ENCODE measurements around the gene NFASC. TPM values are rescaled to one million over a fixed set of nuclear protein-coding genes. Genes with fewer than 3 reads are reported as not detected.

NFASC gene
- total RNA-seq, 5 donors from 2014 or later (not counting 1 experiment from before 2014, with no cell fraction given) = 0.13 to 0.35 (median 0.19) TPM; not detected in 2

- Mint-ChIP-seq H3K27me3 (peaks cover 63% of the 10 kb centered on the region in 2 donors), H3K27ac (no peak overlapping the region), H3K9me3 (no peaks in the 10 kb centered on the region), H3K4me3 (no peak overlapping the region), H3K4me1 (peaks cover 3 to 11% (median 9%) of the 10 kb centered on the region in 3 donors), H3K36me3 (no peaks in the 10 kb centered on the region)
- CTCF ChIA-PET = interaction anchor here in 1 of 2 donors (0.7 kb wide), 1 partner anchor 27 kb away, joined by 5 read pairs; no protein-coding TSS in a partner anchor
- no peak for DNase-seq
- ATAC-seq (replicated peaks in 1 of 4) = no peak
- WGBS (ENCODE audit: insufficient coverage) = 61% methylated on average over 7 of the region's 8 CpGs
- H3K9me3 ChIP-seq = no peaks in the 10 kb centered on the region
- no peak overlapping the region for H3K27ac ChIP-seq (ENCODE audit: low read length)
- POLR2A ChIA-PET = no interaction called here
- H3K4me1 ChIP-seq (ENCODE audit: control insufficient read depth in 1 of 2, extremely low read depth in 1 of 2, insufficient read depth in 2 of 2, low read length in 2 of 2) = peaks cover 0 to 8% of the 10 kb centered on the region in 2 experiments
- H3K4me3 ChIP-seq (ENCODE audit: control insufficient read depth in 1 of 2, extremely low read depth in 1 of 2, low read length in 1 of 2) = no peak overlapping the region
- H3K27me3 ChIP-seq (replicated peaks in 1 of 2; ENCODE audit: control insufficient read depth in 2 of 2, extremely low read depth in 1 of 2, insufficient read depth in 2 of 2, low read length in 1 of 2) = peaks cover 3 to 58% of the 10 kb centered on the region in 2 experiments
- no peaks in the 10 kb centered on the region for H3K36me3 ChIP-seq (ENCODE audit: control insufficient read depth in 2 of 2, extremely low read depth in 1 of 2, insufficient read depth in 1 of 2, low read length in 1 of 2)
Observed at GRCh38 chr1:204830747-204831146, 39.9 kb upstream of the NFASC start.

- Mint-ChIP-seq H3K36me3 (no peaks in the 10 kb centered on the region), H3K27ac (no peak overlapping the region), H3K27me3 (peaks cover 65% of the 10 kb centered on the region in 2 donors), H3K9me3 (no peaks in the 10 kb centered on the region), H3K4me1 (peaks cover 3 to 11% (median 9%) of the 10 kb centered on the region in 3 donors), H3K4me3 (no peak overlapping the region)
- peaks cover 3 to 58% of the 10 kb centered on the region in 2 experiments for H3K27me3 ChIP-seq (replicated peaks in 1 of 2; ENCODE audit: control insufficient read depth in 2 of 2, extremely low read depth in 1 of 2, insufficient read depth in 2 of 2, low read length in 1 of 2)
- DNase-seq (no peak), ATAC-seq (replicated peaks in 1 of 4) (no peak)
- H3K36me3 ChIP-seq (ENCODE audit: control insufficient read depth in 2 of 2, extremely low read depth in 1 of 2, insufficient read depth in 1 of 2, low read length in 1 of 2) = no peaks in the 10 kb centered on the region
- 90% methylated on average over 1 of the region's 3 CpGs for WGBS (ENCODE audit: insufficient coverage)
- H3K4me1 ChIP-seq (ENCODE audit: control insufficient read depth in 1 of 2, extremely low read depth in 1 of 2, insufficient read depth in 2 of 2, low read length in 2 of 2) = peaks cover 0 to 8% of the 10 kb centered on the region in 2 experiments
- POLR2A ChIA-PET = no interaction called here
- CTCF ChIA-PET = interaction anchor here in 1 of 2 donors (0.7 kb wide), 1 partner anchor 28 kb away, joined by 5 read pairs; no protein-coding TSS in a partner anchor
- H3K9me3 ChIP-seq = no peaks in the 10 kb centered on the region
- no peak overlapping the region for H3K4me3 ChIP-seq (ENCODE audit: control insufficient read depth in 1 of 2, extremely low read depth in 1 of 2, low read length in 1 of 2)
- no peak overlapping the region for H3K27ac ChIP-seq (ENCODE audit: low read length)
Observed at GRCh38 chr1:204831186-204831585, 39.5 kb upstream of the NFASC start.

- H3K4me1 ChIP-seq (ENCODE audit: control insufficient read depth in 1 of 2, extremely low read depth in 1 of 2, insufficient read depth in 2 of 2, low read length in 2 of 2) = no peaks in the 10 kb centered on the region
- ATAC-seq (replicated peaks in 1 of 4) (no peak), DNase-seq (no peak)
- Mint-ChIP-seq H3K27ac (no peak overlapping the region), H3K4me1 (peaks cover 0 to 2% (median under 1%) of the 10 kb centered on the region in 3 donors), H3K4me3 (no peak overlapping the region), H3K36me3 (no peaks in the 10 kb centered on the region), H3K27me3 (peaks cover 63 to 66% of the 10 kb centered on the region in 2 donors), H3K9me3 (peaks cover 0 to 7% (median 0%) of the 10 kb centered on the region in 3 donors)
- ChIA-PET POLR2A (no interaction called here), CTCF (no interaction called here)
- H3K4me3 ChIP-seq (ENCODE audit: control insufficient read depth in 1 of 2, extremely low read depth in 1 of 2, low read length in 1 of 2) = no peak overlapping the region
- no peaks in the 10 kb centered on the region for H3K36me3 ChIP-seq (ENCODE audit: control insufficient read depth in 2 of 2, extremely low read depth in 1 of 2, insufficient read depth in 1 of 2, low read length in 1 of 2)
- WGBS (ENCODE audit: insufficient coverage) = 20% methylated on average over 1 of the region's 5 CpGs
- H3K27ac ChIP-seq (ENCODE audit: low read length) = no peak overlapping the region
- H3K9me3 ChIP-seq = no peaks in the 10 kb centered on the region
- peaks cover 3 to 39% of the 10 kb centered on the region in 2 experiments for H3K27me3 ChIP-seq (replicated peaks in 1 of 2; ENCODE audit: control insufficient read depth in 2 of 2, extremely low read depth in 1 of 2, insufficient read depth in 2 of 2, low read length in 1 of 2)
Observed at GRCh38 chr1:204834336-204834735, 36.3 kb upstream of the NFASC start.

- Mint-ChIP-seq H3K9me3 (peaks cover 0 to 7% (median 0%) of the 10 kb centered on the region in 3 donors), H3K4me1 (no peaks in the 10 kb centered on the region), H3K27me3 (peaks cover 61 to 62% of the 10 kb centered on the region in 2 donors), H3K36me3 (no peaks in the 10 kb centered on the region), H3K27ac (no peak overlapping the region), H3K4me3 (no peak overlapping the region)
- peaks cover 3 to 39% of the 10 kb centered on the region in 2 experiments for H3K27me3 ChIP-seq (replicated peaks in 1 of 2; ENCODE audit: control insufficient read depth in 2 of 2, extremely low read depth in 1 of 2, insufficient read depth in 2 of 2, low read length in 1 of 2)
- ATAC-seq (replicated peaks in 1 of 4) (no peak), DNase-seq (no peak)
- POLR2A ChIA-PET = no interaction called here
- H3K9me3 ChIP-seq = no peaks in the 10 kb centered on the region
- WGBS (ENCODE audit: insufficient coverage) = 57% methylated on average over 1 of the region's 4 CpGs
- H3K4me3 ChIP-seq (ENCODE audit: control insufficient read depth in 1 of 2, extremely low read depth in 1 of 2, low read length in 1 of 2) = no peak overlapping the region
- CTCF ChIA-PET = no interaction called here
- no peaks in the 10 kb centered on the region for H3K4me1 ChIP-seq (ENCODE audit: control insufficient read depth in 1 of 2, extremely low read depth in 1 of 2, insufficient read depth in 2 of 2, low read length in 2 of 2)
- H3K27ac ChIP-seq (ENCODE audit: low read length) = no peak overlapping the region
- H3K36me3 ChIP-seq (ENCODE audit: control insufficient read depth in 2 of 2, extremely low read depth in 1 of 2, insufficient read depth in 1 of 2, low read length in 1 of 2) = no peaks in the 10 kb centered on the region
Observed at GRCh38 chr1:204834752-204835151, 35.9 kb upstream of the NFASC start.

GRCh38 chr1:204835737-204836136 is 34.9 kb upstream of the NFASC start:
- Mint-ChIP-seq H3K4me3 (no peak overlapping the region), H3K27ac (no peak overlapping the region)

GRCh38 chr1:204836856-204837255 is 33.8 kb upstream of the NFASC start:
- no peaks in the 10 kb centered on the region for H3K36me3 Mint-ChIP-seq
- H3K27me3 Mint-ChIP-seq = peaks cover 40 to 41% of the 10 kb centered on the region in 2 donors
- ChIA-PET CTCF (interaction anchor here in 1 of 2 donors (0.5 kb wide), 1 partner anchor 42 kb away, joined by 6 read pairs; no protein-coding TSS in a partner anchor), POLR2A (no interaction called here)
- H3K27ac Mint-ChIP-seq = no peak overlapping the region
- H3K4me3 Mint-ChIP-seq = no peak overlapping the region
- Histone ChIP-seq H3K9me3 (no peaks in the 10 kb centered on the region), H3K4me3 (ENCODE audit: control insufficient read depth in 1 of 2, extremely low read depth in 1 of 2, low read length in 1 of 2) (no peak overlapping the region), H3K27me3 (replicated peaks in 1 of 2; ENCODE audit: control insufficient read depth in 2 of 2, extremely low read depth in 1 of 2, insufficient read depth in 2 of 2, low read length in 1 of 2) (peaks cover 3 to 23% of the 10 kb centered on the region in 2 experiments), H3K4me1 (ENCODE audit: control insufficient read depth in 1 of 2, extremely low read depth in 1 of 2, insufficient read depth in 2 of 2, low read length in 2 of 2) (no peaks in the 10 kb centered on the region), H3K36me3 (ENCODE audit: control insufficient read depth in 2 of 2, extremely low read depth in 1 of 2, insufficient read depth in 1 of 2, low read length in 1 of 2) (no peaks in the 10 kb centered on the region), H3K27ac (ENCODE audit: low read length) (no peak overlapping the region)
- DNase-seq (no peak), ATAC-seq (replicated peaks in 1 of 4) (no peak)
- H3K4me1 Mint-ChIP-seq = no peaks in the 10 kb centered on the region
- WGBS (ENCODE audit: insufficient coverage) = 67% methylated on average over 1 of the region's 1 CpG
- peaks cover 0 to 7% (median 0%) of the 10 kb centered on the region in 3 donors for H3K9me3 Mint-ChIP-seq

More at GRCh38 chr1:204835737-204836136, 34.9 kb upstream of the NFASC start:
- ATAC-seq (replicated peaks in 1 of 4) = no peak
- no peaks in the 10 kb centered on the region for H3K4me1 Mint-ChIP-seq
- ChIA-PET CTCF (no interaction called here), POLR2A (no interaction called here)
- 74% methylated on average over 3 of the region's 3 CpGs for WGBS (ENCODE audit: insufficient coverage)
- Histone ChIP-seq H3K36me3 (ENCODE audit: control insufficient read depth in 2 of 2, extremely low read depth in 1 of 2, insufficient read depth in 1 of 2, low read length in 1 of 2) (no peaks in the 10 kb centered on the region), H3K4me3 (ENCODE audit: control insufficient read depth in 1 of 2, extremely low read depth in 1 of 2, low read length in 1 of 2) (no peak overlapping the region), H3K9me3 (no peaks in the 10 kb centered on the region), H3K27me3 (replicated peaks in 1 of 2; ENCODE audit: control insufficient read depth in 2 of 2, extremely low read depth in 1 of 2, insufficient read depth in 2 of 2, low read length in 1 of 2) (peaks cover 3 to 32% of the 10 kb centered on the region in 2 experiments), H3K27ac (ENCODE audit: low read length) (no peak overlapping the region), H3K4me1 (ENCODE audit: control insufficient read depth in 1 of 2, extremely low read depth in 1 of 2, insufficient read depth in 2 of 2, low read length in 2 of 2) (no peaks in the 10 kb centered on the region)
- peaks cover 51 to 52% of the 10 kb centered on the region in 2 donors for H3K27me3 Mint-ChIP-seq
- no peak for DNase-seq
- peaks cover 0 to 7% (median 0%) of the 10 kb centered on the region in 3 donors for H3K9me3 Mint-ChIP-seq
- no peaks in the 10 kb centered on the region for H3K36me3 Mint-ChIP-seq
